Measurements from ENCODE around the gene PLA2G4C. TPM values are rescaled to one million over a fixed set of nuclear protein-coding genes. Genes with fewer than 3 reads are reported as not detected.
A peak's percentile ranks its signal among the peaks of the same experiment; 100 is the strongest.
"Not testable (repeated sequence)": the region's sequence is repeated elsewhere in the genome, so short reads cannot be mapped to it uniquely, and the experiment has no call there.

The PLA2G4C gene
- total RNA-seq, 1 experiment from 2014 or later = 1.7 TPM

DNA sequence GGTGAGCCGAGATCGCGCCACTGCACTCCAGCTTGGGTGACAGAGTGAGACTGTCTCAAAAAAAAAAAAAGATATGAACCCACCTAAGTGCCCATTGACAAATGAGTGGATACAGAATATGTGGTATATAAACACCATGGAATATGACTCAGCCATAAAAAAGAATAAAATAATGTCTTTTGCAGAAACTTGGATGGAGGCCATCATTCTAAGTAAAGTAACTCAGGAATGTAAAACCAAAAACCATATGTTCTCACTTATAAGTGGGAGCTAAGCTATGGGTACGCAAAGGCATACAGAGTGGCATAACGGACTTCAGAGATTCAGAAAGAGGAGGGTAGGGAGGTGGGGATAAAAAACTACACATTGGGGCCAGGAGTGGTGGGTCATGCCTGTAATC is 29.5 kb downstream of the PLA2G4C start:
- no peak for DNase-seq (ENCODE audit: low read depth, low spot score)
- in situ Hi-C loops (cut with HindIII; ENCODE audit: low pct_unique_long_range_greater_than_20kb, low sequenced_read_pairs) = no loop called here

DNA sequence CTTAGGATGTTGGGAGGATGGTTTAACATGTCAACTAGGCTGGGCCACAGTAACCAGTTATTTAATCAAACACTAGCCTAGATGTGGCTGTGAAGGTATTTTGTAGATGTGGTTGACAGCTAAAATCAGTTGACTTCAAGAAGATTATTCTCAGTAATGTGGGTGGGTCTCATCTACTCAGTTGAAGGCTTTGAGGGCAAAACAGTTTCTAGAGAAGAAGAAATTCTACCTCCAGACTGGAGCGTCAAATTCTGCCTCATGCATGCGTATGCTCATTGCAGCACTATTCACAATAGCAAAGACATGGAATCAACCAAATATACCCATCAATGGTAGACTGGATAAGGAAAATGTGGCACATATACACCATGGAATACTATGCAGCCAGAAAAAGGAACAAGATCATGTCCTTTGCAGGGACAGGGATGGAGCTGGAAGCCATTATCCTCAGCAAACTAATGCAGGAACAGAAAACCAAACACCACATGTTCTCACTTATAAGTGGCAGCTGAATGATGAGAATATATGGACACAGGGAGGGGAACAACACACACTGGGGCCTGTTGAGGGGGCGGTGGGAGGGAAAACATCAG is 40.3 kb downstream of the PLA2G4C start:
- in situ Hi-C loops (cut with HindIII; ENCODE audit: low pct_unique_long_range_greater_than_20kb, low sequenced_read_pairs); DNase-seq (ENCODE audit: low read depth, low spot score): not testable (repeated sequence)

DNA sequence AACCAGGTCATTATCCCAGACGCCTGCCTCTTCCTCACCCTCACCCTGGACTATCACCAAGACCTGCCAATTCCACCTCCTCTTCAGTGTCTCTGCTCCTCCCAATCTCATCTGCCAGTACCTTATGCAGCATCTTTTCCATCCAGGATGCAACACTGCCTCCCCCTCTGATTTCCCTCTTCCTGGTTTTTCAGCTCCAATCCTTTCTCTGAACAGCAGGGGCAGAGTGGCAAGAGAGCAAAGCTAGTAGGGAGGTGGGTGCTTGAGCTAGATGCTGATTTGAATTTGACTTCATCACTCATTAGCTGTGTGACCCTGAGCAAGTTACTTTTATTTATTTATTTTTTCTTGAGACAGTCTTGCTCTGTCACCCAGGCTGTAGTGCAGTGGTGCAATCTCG is 41.2 kb downstream of the PLA2G4C start:
- in situ Hi-C loops (cut with HindIII; ENCODE audit: low pct_unique_long_range_greater_than_20kb, low sequenced_read_pairs) = no loop called here
- no peak for DNase-seq (ENCODE audit: low read depth, low spot score)

DNA sequence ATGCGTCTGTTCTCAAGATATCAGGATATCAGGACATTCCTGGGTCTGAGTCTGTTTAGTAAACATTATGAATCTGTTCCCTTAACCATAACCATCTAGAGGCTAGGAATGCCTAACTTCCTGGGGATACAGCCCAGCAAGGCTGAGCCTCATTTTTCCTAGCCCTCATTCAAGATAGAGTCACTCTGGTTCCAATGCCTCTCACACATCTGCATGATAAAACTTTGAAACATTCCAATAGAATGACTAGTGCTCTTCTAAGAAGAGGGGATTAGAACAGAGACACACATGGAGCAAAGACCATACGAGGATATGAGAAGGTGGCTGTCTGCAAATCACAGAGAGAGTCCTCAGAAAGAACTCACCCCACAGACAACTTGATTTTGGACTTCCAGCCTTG is 46.1 kb downstream of the PLA2G4C start:
- DNase-seq (ENCODE audit: low read depth, low spot score) = no peak
- in situ Hi-C loops (cut with HindIII; ENCODE audit: low pct_unique_long_range_greater_than_20kb, low sequenced_read_pairs) = no loop called here

DNA sequence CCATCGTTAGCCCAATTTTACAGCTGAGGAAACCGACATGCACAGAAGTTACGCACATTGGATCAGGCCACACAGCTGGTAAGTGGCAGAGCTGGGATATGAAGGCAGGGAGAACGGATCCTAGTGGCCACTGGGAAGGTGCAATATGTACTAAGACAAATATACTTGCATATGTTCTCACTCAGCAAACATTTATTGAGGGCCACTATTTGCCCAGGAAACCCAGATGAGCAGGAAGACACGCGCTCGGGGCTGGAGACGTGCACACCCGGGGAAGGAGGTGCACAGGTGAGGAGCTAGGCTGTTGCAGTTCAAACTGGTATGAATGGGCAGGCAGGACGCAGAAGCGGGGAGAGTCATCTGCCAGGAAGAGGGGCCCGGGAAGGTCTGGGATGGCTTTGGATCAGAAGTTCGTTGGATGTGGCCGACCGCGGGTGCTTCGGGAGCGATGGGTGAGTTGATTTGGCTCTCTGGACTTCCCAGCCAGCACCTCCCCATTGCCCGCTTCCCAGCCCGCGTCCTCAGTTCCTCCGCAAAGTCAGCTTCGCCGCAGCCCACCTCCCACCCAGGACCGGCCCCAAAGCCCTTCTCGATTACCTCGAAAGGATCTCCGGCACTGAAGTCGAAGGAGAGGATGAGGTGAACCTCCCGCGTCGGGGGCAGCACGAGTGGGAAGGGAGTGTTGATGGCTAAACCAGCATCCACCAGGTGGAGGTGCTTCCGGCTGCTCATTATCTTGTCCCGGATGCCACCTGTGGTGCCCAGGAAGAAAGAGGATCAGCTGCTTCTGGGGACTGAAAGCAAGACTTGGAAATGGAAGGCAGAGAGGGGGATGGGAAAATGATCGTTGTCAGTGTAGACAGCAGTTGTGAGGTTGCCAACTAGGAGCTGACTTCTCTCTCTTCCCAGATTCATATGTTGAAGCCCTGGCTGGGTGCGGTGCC is 48.9 kb downstream of the PLA2G4C start:
- in situ Hi-C loops (cut with HindIII; ENCODE audit: low pct_unique_long_range_greater_than_20kb, low sequenced_read_pairs) = no loop called here
- DNase-seq (ENCODE audit: low read depth, low spot score) = no peak

DNA sequence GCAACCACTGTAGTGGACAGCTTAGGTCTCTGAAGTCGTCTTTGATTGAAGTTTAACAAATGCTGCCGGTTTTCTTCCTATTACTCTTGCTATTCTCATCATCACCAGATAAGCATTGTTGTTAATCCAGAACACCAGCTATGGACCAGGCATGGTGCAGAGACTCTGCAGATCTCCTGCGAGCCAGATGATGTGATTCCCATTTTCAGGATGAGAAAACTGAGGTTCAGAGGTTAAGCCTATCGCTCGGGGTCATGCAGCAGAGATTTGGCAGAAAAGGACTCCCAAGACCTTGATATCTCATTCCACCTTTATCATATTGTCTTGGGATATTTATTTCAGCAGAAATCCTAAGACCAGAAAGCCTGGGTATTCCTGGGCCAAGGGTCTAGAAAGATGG is 50.2 kb downstream of the PLA2G4C start:
- in situ Hi-C loops (cut with HindIII; ENCODE audit: low pct_unique_long_range_greater_than_20kb, low sequenced_read_pairs) = no loop called here
- DNase-seq (ENCODE audit: low read depth, low spot score) = no peak

DNA sequence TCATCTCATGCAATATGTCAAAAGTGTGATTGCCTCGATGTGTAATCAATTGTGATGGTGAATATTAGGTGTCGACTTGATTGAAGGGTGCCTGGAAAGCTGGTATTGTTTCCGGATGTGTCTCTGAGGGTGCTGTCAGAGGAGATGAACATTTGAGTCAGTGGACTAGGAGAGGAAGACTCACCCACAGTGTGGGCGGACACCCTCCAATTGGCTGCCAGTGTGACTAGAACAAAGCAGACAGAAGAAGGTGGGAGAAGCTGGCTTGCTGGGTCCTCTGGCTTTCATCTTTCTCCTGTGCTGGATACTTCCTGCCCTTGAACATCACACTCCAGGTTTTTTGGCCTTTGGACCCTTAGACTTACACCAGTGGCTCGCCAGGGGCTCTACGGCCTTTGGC is 51.3 kb downstream of the PLA2G4C start:
- in situ Hi-C loops (cut with HindIII; ENCODE audit: low pct_unique_long_range_greater_than_20kb, low sequenced_read_pairs) = no loop called here
- DNase-seq (ENCODE audit: low read depth, low spot score) = no peak

DNA sequence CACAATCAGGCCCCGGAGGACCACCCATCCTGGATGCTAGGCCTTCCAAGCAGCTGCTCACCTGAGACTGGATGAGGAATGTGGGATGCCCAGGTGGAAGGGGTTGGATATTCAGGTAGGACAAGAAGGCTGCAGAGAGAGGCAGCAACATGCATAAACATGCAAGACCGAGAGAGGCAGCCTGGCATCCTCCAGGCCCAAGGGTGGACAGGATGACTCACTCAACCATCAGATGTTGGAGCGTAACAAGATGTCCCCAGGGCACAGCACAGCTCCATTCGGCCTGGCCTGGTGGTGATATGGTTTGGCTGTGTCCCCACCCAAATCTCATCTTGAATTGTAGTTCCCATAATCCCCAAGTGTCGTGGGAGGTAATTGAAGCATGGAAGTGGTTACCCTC is 56.8 kb downstream of the PLA2G4C start:
- in situ Hi-C loops (cut with HindIII; ENCODE audit: low pct_unique_long_range_greater_than_20kb, low sequenced_read_pairs) = no loop called here
- peak; percentile 9 for DNase-seq (ENCODE audit: low read depth, low spot score)

DNA sequence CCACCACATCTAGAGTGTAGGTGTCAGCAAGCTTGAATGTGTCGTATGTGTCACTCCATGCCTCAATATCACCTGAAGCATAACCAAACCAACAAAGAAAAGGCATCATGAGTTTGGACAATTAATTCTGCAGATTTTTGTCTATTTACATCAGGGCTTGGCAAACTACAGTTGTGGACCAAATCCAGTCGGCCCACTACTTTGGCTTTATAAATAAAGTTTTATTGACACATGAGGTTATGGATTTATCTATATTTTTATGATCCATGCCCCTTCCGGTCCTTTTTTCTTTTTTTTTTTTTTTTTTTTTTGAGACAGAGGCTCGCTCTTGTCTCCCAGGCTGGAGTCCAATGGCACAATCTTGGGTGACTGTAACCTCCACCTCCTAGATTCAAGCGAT is 57.5 kb downstream of the PLA2G4C start:
- no peak for DNase-seq (ENCODE audit: low read depth, low spot score)
- in situ Hi-C loops (cut with HindIII; ENCODE audit: low pct_unique_long_range_greater_than_20kb, low sequenced_read_pairs) = no loop called here

DNA sequence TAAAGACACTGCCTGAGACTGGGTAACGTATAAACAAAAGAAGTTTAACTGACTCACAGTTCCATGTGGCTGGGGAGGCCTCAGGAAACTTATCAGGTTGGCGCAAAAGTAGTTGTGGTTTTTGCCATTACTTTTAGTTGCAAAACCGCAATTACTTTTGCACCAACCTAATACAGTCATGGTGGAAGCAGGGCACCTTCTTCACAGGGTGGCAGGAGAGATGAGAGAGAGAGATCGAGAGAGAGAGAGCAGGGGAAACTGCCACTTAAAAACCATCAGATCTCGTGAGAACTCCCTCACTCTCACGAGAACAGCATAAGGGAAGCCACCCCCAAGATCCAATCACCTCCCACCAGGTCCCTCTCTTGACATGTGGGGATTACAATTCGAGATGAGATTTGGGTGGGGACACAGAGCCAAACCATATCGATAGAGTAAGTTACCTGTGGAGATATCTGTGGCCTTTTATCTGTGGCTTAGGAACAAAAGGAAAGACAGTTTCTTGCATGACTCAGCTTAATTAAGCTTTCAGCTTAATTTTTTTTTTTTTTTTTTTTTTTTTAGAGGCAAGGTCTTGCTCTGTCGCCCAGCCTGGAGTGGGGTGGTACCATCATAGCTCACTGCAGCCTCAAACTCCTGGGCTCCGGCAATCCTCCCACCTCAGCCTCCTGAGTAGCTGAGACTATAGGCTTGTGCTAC is 59.1 kb downstream of the PLA2G4C start:
- DNase-seq (ENCODE audit: low read depth, low spot score) = no peak
- in situ Hi-C loops (cut with HindIII; ENCODE audit: low pct_unique_long_range_greater_than_20kb, low sequenced_read_pairs) = no loop called here

DNA sequence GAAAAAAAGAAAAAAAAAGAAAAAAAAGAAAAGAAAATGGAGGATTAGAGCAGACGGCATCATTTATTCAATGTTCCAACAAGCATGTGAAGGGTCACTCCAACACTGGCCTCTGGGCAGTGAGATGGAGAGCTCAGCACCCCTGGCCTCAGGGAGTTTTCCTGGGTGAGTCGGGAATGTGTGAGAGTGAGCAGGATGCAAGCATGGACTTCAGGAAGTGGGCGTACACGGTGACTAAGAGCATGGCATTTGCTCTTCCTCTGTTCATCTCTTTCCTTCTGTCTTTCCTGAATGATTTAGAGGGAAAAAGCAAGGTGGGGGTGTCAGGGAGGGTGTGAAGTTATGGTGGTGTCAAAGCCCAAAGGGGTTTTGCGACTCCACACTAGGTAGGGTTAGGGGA is 66.1 kb downstream of the PLA2G4C start:
- no peak for DNase-seq (ENCODE audit: low read depth, low spot score)
- in situ Hi-C loops (cut with HindIII; ENCODE audit: low pct_unique_long_range_greater_than_20kb, low sequenced_read_pairs) = no loop called here

DNA sequence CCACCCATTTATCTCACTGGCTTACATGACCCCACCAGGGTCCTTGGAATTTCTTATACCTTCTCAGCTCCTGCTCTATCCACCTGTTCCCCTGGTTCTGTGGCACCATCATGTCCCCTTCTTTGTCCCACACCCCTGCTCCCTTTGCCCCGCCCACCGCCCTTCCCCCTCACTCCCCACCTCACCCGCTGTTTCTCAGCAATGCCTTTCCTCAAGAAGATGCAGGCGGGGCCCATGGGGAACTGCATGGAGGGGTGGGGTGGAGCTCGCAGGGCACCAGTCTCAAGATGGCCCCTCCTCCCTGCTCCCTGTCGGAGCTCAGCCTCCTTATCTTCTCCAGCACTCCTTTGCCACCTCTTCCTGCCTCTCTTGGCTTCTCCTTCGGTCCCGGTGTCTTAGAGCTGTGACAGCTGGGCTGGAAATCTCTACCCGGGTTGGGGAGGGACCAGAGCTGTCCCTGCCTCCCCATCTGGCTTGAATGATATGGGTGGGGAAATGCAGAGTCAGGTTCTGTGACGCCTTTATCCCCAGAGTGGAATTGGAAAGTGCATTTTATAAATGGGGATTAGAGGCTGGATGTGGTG is 66.8 kb downstream of the PLA2G4C start, which contains the start of gene CABP5:
CABP5 (minus strand) TSS at position 405 of the 584 bp plus-strand sequence; CDS start at position 248, 157 bp downstream.
- in situ Hi-C loops (cut with HindIII; ENCODE audit: low pct_unique_long_range_greater_than_20kb, low sequenced_read_pairs) = no loop called here
- no peak for DNase-seq (ENCODE audit: low read depth, low spot score)

DNA sequence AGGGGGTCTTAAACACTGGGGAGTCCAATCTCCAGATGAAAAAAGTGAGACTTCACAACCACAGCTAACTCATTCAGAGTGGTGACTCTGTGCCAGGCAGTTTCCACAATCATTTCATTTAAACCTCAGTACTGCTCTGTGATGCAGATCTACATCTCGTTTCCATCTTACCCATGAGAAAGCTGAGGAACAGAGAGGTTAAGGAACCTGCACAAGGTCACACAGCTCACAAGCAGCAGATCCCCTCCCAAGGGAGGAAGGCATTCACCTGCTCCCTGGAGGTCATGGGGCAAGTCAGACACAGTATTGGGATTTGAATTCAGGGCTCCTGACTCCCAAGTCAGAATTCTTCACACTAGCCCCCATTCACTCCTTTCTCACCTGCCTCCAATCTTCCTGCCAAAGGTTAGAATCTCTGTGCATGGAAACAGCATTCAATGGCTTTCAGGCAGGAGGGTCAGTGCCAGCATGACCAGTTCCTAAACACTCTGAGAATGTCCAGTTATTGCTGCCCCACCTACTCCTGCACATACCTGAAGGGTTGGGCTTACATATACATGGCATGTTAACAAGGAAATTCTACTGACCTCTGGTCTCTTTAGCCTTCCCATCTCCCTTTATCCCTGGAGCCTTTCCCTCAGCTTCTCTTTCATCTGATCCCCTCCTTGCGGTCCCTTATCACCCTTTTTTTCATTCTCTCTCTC is 68.6 kb downstream of the PLA2G4C start:
- no peak for DNase-seq (ENCODE audit: low read depth, low spot score)
- in situ Hi-C loops (cut with HindIII; ENCODE audit: low pct_unique_long_range_greater_than_20kb, low sequenced_read_pairs) = no loop called here

DNA sequence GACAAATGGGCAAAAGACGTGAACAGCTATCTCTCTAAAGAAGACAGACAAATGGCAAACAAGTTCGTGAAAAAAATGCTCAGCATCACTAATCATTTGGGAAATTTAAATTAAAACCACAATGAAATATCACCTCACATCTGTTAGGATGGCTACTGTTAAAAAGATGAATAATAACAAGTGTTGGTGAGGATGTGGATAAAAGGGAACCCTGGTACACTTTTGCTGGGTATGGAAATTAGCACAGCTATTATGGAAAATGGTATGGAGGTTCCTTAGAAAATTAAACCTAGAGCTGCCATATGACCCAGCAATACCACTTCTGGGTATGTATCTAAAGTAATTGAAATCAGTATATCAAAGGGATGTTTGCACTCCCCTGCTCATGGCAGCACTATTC is 73.9 kb downstream of the PLA2G4C start:
- no peak for DNase-seq (ENCODE audit: low read depth, low spot score)
- in situ Hi-C loops (cut with HindIII; ENCODE audit: low pct_unique_long_range_greater_than_20kb, low sequenced_read_pairs) = no loop called here

DNA sequence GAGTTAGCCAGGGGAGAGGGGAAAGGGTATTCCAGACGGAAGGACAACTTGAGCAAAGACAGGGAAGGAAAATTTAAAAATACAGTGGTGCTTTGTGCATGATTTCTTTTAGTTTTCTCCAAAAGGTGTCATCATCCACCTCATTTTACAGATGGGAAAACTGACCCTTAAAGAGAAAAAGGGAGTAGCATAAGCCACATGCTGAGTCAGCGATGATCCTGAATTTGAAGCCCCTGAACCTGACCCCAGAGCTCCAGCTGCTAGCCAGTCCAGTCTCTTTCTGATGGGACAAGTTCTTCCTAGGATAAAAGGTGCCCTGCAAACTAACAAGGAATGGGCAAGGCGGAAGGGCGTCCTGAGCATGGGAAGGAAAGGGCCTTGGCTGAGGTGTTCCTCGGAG is 77.0 kb downstream of the PLA2G4C start:
- DNase-seq (ENCODE audit: low read depth, low spot score) = no peak
- in situ Hi-C loops (cut with HindIII; ENCODE audit: low pct_unique_long_range_greater_than_20kb, low sequenced_read_pairs) = no loop called here

DNA sequence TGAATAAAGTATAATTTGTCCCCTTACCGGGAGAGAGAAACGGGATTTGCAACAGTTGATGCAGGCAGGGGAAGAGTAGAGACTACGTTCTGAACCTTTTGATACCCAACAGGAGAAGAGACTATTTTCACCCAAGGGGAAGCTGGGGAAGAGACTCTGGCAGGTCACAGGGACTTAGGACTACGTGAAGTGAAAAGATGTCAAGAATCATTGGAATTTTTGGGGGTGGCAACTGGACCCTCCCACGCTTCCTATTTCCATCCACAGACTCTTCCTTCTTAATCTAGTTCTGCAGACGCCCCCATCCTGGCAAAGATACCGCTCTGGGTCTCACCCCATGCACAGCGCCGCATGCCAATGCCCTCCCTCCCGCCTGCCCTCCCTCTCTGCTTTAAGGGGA is 80.5 kb downstream of the PLA2G4C start:
- in situ Hi-C loops (cut with HindIII; ENCODE audit: low pct_unique_long_range_greater_than_20kb, low sequenced_read_pairs) = no loop called here

DNA sequence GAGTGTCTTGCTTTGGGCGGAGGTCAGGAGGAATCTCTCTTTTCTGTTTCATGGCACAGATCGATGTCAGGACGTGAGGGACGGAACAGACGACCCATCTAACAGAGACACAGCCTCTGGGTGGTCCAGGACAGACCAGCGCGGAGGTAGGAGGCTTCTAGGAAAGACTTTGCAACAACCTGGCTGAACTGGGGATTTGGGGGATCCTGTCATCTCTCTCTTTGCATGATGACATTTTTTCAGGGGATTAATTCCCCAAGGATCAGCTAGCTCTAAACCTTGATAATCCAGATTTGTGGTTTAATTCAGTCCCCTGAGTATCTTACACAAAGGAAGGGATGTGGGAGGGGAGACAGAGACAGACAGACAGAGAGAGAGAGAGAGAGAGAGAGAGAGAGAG is 81.2 kb downstream of the PLA2G4C start:
- DNase-seq (ENCODE audit: low read depth, low spot score) = no peak
- in situ Hi-C loops (cut with HindIII; ENCODE audit: low pct_unique_long_range_greater_than_20kb, low sequenced_read_pairs) = no loop called here

More for the DNA sequence above, 80.5 kb downstream of the PLA2G4C start:
- no peak for DNase-seq (ENCODE audit: low read depth, low spot score)

DNA sequence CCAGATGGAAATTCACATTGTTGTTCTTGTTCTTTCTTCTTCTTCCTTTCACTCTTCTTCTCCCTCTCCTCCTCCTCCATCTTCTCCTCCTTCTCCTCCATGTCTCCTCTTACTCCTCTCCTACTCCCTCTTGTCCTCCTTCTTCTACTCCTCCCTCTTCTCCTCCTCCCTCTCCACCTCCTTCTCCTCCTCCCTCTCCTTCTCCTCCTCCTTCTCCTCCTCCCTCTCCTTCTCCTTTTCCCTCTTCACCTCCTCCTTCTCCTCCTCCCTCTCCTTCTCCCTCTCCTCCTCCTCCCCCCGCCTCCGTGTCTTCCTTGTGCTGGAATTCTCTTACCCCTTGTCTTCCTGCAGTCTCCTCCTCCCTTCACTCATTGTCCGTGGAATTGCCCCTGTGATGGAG is 85.1 kb downstream of the PLA2G4C start:
- in situ Hi-C loops (cut with HindIII; ENCODE audit: low pct_unique_long_range_greater_than_20kb, low sequenced_read_pairs) = no loop called here
- no peak for DNase-seq (ENCODE audit: low read depth, low spot score)
